ENCODE measurements around the gene ANGPTL2. TPM values are rescaled to one million over a fixed set of nuclear protein-coding genes. Genes with fewer than 3 reads are reported as not detected.

Gene ANGPTL2
- total RNA-seq, 1 experiment from 2014 or later = 5.1 TPM

DNA sequence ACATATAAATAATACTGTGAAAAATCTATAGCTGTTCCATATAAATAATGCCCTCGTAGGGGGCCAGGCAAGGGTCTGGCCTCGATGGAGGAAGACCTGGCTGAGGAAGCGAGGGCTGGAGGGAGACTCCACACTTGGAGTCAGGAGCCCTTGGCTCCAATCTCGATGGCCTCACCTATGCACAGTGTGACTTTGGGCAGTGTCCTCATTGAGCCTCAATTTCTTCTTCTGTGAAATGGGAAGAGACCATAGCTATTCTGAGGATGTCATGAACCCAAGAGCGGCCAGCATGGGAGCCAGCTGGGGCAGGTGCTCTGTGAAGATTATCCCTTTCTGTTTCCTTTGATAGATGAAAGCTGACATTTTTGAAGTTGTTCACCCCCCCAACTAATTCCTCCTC lies 24.8 kb downstream of the ANGPTL2 start:
- Histone ChIP-seq H3K4me2 (ENCODE audit: insufficient read depth, insufficient read length, low read length) (no peak overlapping the region), H3K56ac (ENCODE audit: insufficient read length, low read depth, low read length) (no peak overlapping the region), H3K27me3 (ENCODE audit: insufficient read depth, low read length) (no peaks in the 10 kb centered on the region), H4K5ac (ENCODE audit: insufficient read length, low read depth, low read length) (no peak overlapping the region), H3K14ac (ENCODE audit: insufficient read depth, low read length) (no peak overlapping the region), H2BK15ac (ENCODE audit: low read depth, low read length) (no peak overlapping the region), H4K20me1 (ENCODE audit: control insufficient read depth, insufficient read depth, insufficient read length) (no peaks in the 10 kb centered on the region), H2BK5ac (ENCODE audit: insufficient read length, low read length) (no peak overlapping the region), H3K23ac (ENCODE audit: insufficient read length, low read depth, low read length) (no peak overlapping the region), H2BK12ac (ENCODE audit: insufficient read length, low read depth, low read length) (no peak overlapping the region), H3K23me2 (ENCODE audit: insufficient read length, low read depth, low read length, poor library complexity, severe bottlenecking) (no peaks in the 10 kb centered on the region), H2AK5ac (ENCODE audit: insufficient read length, low read length) (no peak overlapping the region), H3T11ph (ENCODE audit: low read length) (no peak overlapping the region), H3K79me1 (ENCODE audit: insufficient read depth, low read depth, low read length, poor library complexity, severe bottlenecking) (no peaks in the 10 kb centered on the region), H2AFZ (ENCODE audit: low read length) (no peak overlapping the region), H3K9ac (ENCODE audit: extremely low read depth, insufficient read length, low read length) (no peak overlapping the region), H4K8ac (replicated peaks; ENCODE audit: insufficient read length, low read depth, low read length) (no peak overlapping the region), H3K18ac (ENCODE audit: insufficient read length, low read depth, low read length) (no peak overlapping the region), H3K79me2 (ENCODE audit: insufficient read depth, low read length) (no peaks in the 10 kb centered on the region), H2BK120ac (ENCODE audit: low read depth, low read length, poor library complexity, severe bottlenecking) (no peak overlapping the region), H3K4ac (ENCODE audit: low read depth, low read length) (no peak overlapping the region), H3K27ac (ENCODE audit: insufficient read length, low read depth, low read length) (no peak overlapping the region), H4K91ac (ENCODE audit: insufficient read length, low read depth, low read length) (no peak overlapping the region), H3K9me3 (ENCODE audit: control insufficient read depth, low read depth, low read length) (no peaks in the 10 kb centered on the region), H3K4me1 (ENCODE audit: insufficient read depth, low read length) (no peaks in the 10 kb centered on the region), H2BK20ac (ENCODE audit: low read depth, low read length, poor library complexity, severe bottlenecking) (no peak overlapping the region)
- no CpG with 5 or more reads among the region's 5 CpGs for WGBS (ENCODE audit: extremely low coverage, insufficient read length, low lambda C conversion rate)
- Mint-ChIP-seq H3K27me3 (ENCODE audit: low read depth) (no peaks in the 10 kb centered on the region), H3K36me3 (ENCODE audit: insufficient read depth in 1 of 3, low read depth in 3 of 3) (no peaks in the 10 kb centered on the region; a peak in 1 of 7 replicates), H3K9me3 (no peaks in the 10 kb centered on the region; a peak in 1 of 5 replicates), H3K4me3 (no peak overlapping the region), H3K27ac (no peak overlapping the region), H3K4me1 (no peaks in the 10 kb centered on the region)
- DNase-seq = no peak
- TF ChIP-seq, protein P1, sequence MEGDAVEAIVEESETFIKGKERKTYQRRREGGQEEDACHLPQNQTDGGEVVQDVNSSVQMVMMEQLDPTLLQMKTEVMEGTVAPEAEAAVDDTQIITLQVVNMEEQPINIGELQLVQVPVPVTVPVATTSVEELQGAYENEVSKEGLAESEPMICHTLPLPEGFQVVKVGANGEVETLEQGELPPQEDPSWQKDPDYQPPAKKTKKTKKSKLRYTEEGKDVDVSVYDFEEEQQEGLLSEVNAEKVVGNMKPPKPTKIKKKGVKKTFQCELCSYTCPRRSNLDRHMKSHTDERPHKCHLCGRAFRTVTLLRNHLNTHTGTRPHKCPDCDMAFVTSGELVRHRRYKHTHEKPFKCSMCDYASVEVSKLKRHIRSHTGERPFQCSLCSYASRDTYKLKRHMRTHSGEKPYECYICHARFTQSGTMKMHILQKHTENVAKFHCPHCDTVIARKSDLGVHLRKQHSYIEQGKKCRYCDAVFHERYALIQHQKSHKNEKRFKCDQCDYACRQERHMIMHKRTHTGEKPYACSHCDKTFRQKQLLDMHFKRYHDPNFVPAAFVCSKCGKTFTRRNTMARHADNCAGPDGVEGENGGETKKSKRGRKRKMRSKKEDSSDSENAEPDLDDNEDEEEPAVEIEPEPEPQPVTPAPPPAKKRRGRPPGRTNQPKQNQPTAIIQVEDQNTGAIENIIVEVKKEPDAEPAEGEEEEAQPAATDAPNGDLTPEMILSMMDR (conservative IDR thresholded peaks at IDR 0.05) = no peak
